Measurements from ENCODE around the gene AMBRA1. TPM values are rescaled to one million over a fixed set of nuclear protein-coding genes. Genes with fewer than 3 reads are reported as not detected.
"Not testable (repeated sequence)": the region's sequence is repeated elsewhere in the genome, so short reads cannot be mapped to it uniquely, and the experiment has no call there.

AMBRA1 gene
- polyA plus RNA-seq, 10 donors, result 10.4 to 14.6 (median 11.8) TPM

DNA sequence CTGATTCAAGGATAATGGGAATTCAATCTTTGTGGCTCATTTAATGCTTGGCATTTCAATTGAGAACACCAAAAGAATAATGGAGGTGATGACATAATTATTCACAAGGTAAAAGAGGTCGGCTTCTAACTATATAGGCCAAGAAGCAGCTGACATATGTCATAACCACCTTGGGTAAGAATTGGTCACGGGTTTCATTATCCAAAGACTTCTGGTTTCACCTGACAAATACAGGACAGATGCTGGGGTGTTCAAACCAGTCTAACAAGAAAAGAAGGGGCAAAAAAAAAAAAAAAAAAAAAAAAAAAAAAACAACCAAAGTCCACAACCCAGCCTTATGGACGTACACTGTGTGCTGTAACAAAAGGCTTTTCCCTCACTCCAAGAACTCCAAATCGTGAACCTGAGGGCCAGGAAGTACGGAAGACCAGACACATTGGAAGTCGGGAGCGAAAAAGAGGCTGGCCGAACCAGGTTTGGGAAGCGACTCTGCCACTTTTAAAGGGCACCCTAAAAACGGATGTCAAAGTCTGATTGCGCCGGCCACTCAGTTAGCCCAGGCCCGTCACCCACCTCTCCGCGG, 22.8 kb upstream of the AMBRA1 start:
- DNase-seq, result no peak

DNA sequence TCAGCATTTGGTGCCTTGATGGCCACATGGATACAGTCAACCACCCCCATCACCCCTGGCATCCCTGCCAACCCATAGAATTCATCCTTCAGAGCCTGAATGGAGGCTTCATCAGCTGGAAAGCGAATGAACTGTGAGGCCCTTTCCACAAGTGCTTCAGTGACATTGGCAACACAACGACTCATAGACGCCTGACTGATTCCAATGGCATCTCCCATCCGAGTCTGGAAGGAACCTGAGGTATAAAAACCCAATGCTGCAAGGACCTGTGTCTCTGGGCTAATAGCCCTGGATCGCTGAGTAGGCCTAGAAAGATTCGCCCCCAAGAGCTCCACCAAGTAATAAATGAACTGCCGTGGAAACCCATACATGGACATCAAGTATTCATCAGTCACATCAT, 21.9 kb upstream of the AMBRA1 start:
- no peak for DNase-seq

DNA sequence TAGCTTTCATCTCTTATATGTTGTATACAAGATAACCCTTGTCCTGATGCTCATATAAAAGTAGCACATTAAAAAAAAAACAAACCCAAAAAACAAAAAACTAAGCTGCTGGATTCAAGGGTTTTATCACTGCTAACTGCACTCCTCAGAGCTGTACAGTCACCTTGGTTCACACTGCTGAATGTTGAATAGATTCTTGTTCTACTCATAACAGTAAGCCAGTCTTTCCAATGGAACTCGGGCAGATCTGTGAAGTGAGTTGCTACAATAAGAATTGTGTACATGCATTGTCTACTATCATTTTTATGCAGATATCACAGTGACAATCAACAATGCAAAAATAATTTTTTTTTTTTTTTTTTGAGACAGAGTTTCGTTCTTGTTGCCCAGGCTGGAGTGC, 18.5 kb upstream of the AMBRA1 start:
- DNase-seq, result no peak

DNA sequence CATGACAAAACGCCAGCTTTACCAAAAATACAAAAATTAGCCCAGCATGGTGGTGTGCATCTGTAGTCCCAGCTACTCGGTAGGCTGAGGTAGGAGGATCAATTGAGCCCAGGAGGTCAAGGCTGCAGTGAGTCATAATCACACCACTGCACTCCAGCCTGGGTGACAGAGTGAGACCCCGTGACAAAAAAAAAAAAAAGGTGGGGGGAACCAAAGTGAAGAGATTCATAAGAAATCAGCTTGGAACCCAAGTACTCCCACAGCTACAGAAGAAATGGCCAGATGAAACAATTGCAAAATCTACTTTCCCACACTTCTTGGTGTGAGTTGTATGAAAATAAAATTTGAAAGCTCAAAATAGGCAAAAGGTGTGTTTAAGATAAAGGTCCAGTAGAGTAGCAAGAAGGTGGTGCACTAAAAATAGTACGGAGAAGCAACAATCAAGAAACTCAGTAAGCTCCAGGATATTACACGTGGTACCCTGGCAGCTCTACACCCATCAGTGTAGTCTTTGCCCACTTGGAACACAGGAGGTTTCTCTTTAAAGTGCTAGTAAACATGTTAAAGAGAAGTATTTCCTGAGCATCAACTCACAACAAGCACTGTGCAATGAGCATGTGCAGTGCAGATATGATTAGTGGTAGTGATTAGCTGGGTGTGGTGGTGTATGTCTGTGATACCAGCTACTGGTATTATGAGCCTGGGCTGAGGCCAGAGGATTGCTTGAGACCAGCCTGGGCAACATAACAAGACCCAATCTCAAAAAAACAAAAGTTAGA, 17.9 kb upstream of the AMBRA1 start:
- no peak for DNase-seq

DNA sequence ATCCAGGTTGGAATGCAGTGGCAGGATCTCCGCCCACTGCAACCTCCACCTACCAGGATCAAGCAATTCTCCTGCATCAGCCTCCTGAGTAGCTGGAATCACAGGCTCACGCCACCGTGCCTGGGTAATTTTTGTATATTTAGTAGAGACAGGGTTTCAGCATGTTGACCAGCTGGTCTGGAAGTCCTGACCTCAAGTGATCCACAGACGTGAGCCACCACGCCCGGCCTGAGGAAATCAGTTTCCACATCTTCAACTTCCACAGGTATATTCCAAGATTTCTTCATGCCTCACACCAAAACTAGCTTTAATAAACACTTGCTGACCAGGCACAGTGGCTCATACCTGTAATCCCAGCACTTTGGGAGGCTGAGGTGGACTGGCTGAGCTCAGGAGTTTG, 15.6 kb upstream of the AMBRA1 start:
- DNase-seq, result no peak

DNA sequence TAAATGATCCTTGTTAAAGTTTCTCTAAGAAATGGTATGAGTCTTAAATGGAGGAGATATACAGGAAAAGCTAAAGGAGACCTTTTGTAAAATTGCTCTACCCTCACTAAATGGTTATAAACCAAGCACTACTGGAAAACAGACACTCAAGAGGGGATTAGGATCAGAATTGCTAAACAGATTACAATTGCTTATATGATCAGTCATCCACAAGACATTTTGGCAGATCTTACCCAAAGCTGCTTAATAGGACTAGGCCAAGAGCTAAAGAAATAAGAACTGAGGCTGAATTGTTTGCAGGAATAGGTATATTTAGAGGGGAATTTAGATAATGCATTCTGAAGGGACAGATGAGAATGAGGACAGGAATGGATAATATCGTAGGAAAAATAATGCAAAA, 13.7 kb upstream of the AMBRA1 start:
- DNase-seq, result no peak

DNA sequence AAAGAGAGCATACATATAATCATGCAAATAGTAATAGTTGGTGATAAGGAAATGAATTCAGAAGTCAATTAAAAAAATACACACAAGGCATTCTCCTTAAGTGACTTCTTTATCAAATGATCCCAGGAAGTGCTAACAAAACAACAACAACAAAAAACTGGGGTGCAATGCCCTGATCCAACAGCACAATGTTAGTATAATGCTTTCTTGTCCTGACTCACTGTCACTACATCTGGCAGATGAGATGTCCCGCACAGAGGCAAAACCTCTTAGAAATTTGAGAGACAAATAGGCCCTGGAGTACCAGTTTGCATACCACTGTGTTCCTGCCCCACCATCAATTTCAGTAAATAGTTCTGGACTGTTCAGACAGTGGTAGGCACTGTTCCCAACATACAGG, 11.0 kb upstream of the AMBRA1 start:
- no peak for DNase-seq

DNA sequence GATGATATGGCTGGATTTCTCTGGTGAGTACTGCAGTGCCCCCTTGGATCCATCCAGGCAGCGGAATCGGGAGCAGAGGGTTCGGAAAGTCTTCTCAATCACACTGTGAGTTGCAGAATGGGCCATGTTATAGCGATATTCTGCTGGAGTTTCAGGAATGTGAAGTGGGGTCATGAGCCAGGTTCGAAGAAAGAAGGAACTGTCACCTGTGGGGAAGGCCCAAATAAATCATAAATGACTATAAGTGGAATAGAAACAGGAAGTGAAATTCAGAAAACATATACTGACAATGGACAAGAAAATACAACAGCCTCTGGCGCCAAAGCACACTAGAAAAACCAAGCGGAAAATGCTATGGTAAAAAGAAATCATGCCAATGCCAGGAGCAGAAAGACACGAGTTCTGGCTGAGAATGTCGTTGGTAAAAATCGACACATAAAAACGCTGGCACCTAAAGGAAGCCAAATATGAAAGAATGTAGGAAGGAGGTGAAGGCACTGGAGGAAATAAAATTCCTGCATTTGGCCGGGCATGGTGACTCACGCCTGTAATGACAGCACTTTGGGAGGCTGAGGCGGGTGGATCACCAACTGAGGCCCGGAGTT, 10.0 kb upstream of the AMBRA1 start:
- no peak for DNase-seq

DNA sequence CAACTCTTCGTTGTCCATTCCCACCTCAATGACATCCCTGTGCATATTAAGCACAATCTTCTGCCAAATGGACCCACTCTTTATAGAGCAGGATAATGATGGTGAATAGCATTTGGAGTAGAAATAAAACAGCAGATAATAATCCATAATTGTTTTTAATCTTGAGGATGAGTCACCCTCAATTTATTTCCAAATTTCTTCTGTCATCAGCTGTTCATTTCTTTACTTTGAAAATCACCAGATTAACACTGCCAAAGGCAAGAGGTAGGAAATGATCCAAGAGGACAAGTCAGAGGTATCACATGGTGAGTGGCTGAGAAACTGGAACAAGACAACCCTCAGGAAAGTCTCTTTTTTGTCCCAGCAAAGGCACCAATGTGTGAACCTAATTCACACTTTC, 7.3 kb upstream of the AMBRA1 start:
- DNase-seq, result no peak

DNA sequence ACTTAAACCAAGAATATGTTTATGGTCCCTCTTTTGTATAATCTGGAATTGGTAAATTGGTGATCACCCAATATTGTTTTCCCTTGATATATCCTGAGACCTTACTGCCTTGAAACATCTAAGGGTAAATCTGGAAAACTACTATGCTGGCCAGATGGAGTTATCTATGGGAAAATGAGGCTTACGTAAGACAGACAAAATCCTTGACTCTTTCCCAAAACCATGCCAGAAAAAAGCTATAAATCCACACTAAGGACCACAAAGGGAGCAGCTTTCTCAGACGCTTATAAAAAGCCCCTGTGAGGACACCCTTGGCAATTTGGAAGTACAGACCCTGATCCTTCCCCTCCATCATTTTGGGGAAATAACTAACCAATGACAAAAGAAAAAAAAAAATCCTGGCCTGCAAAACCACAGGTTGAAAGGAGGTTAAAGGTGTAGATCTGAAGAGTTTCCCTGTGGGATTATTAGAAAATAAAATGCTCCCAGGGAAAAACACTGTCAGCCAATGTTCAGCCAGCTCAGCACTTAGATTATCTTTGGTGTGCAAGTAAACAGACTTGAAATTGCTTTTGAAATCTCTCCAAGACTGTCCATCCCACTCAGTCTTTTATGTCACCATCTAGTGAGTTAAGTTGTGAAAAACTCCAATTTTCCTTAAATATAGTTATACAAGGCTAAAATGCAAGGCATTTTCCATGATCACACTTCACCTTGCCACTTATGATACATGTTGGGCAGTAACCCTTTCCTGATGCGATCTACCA, 6.6 kb upstream of the AMBRA1 start:
- no peak for DNase-seq

DNA sequence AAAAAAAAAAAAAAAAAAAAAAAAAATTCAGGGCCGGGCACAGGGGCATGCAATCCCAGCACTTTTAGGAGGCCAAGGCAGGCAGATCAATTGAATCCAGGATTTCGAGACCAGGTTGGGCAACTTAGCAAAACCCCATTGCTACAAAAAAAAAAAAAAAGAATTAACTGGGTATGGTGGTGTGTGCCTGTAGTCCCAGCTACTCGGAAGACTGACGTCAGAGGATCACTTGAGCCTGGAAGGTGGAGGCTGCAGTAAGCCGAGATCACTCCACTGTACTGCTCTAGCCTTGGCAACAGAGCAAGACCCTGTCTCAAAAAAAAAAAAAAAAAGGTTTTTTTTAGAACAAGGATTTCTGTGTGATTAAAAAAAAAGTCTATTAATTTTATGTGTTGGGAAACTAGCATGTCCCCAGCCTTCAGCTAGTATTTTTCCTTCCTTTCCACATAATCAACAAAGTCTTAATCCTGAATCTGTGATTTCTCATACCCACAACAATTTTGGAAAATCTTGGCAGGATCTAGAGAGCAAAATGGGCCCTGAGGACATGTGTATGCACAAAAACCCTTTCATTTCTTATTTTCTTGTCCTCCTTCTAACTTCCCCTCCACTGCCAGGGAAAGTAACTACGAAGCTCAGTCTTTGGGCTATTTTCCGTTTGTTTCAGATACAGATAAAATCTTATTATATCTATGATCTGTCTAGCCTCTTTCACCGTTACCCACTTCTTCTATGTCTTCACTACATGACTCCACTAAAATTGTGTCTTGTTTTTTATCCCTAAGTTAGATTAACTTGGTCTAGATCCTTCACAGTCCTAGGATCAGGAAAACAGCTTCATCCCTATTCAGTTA, 5.7 kb upstream of the AMBRA1 start:
- no peak for DNase-seq

DNA sequence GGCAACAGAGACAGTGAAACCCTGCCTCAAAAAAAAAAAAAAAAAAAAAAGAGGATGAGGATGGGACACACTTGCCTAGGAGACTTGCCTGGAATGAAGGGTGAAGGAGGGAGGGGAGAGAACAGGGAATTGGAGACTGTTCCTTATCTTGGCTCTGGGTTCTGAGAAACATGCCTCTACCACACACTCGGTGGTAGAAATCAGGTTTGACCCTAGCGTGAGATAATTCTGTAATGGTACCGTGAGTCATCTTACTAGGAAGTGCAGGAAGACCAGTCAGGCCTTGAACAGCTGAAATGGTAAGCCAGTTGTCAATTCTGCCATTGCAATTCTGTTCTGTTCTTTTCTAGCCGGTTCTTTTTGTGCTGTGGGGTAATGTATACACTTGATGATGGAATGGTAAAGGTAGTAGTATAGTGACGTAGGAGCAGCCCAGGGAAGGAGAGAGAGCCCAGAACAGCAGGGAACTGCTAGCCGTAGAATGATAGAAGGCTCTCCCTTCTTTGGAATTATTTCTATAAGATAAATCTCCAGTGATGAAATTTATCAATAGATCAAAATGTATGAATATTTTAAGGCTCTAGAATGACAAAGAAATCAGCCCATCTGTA, 3.9 kb upstream of the AMBRA1 start:
- no peak for DNase-seq

DNA sequence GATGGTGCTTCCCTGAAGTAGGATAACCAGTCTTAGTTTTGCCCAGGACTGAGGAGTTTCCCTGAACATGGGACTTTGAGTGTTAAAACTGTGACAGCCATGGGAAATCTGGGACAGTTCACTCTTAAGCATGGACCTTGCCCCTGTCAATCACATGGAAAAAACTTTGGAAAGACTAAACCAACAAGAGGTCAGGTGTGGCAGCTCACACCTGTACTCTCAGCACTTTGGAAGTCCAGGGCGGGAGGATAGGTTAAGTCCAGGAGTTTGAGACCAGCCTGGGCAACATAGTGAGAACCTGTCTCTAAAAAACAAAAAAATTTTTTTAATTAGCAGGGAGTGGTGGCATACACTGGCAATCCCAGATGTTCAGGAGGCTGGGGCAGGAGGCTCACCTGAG, 3.3 kb upstream of the AMBRA1 start:
- no peak for DNase-seq

DNA sequence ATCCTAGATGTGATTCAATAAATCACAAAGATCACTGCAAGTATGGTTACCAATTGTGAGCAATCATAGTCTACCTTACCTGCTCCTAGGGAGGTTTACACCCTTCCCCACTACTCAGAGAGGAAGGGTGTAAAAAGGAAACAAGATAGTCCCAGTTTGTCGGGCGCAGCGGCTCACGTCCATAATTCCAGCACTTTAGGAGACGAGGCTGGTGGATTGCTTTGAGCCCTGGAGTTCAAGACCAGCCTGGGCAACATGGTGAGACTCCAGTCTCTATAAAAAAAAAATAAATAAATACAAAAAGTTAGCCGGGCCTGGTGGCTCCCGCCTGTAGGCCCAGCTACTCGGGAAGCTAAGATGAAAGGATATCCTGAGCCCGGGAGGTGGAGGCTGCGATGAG, 962 bp upstream of the AMBRA1 start:
- no peak for DNase-seq

DNA sequence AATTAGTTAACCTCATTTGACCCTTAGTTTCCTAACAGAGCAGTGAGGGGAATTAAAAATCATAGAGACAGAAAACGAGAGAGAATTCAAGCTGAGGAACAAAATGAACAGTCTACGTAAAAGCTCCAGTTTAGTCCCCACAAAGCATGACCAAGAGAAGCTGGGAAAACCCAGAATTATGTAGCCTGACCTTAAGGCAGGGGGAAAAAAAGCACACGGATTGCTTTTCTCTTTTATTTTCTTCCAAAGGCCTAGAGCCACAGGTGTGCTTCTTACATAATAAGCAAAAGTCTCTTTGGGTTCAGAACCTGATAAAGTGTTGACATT, 514 bp upstream of the AMBRA1 start:
- DNase-seq, result no peak

DNA sequence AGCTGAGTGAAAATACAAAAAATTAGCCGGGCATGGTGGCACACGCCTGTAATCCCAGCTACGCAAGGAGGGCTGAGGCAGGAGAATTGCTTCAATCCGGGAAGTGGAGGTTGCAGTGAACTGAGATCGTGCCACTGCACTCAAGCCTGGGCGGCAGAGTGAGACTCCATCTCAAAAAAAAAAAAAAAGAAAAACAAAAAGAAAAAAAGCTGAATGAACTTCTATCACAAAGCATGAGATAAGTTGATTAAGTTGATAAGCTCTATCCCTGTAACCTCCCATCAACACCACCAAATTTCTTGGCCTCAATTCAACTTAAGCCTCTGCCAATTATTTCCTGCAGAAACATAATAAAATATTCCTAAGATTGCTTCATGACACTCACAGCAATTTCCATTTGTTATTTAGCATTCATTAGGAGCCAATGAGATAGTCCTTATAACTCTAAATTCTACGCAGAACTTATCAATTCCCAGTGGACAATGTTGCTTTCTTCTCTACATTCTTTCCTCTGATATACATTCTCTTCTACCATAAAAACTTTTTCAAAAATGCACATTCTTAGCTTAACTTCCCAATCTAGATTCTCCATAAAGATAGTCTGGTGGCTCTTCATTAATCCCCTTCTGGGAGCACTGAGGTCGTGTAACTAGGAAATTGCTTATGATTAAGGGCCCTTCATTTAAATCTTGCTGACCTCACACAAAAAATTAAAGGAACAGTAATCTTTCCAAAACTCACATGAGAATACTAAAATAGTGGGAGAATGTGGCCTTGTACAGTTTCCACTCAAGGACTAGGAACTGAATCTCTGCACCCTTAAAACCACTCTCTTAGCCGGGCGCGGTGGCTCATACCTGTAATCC, 2.9 kb downstream of the AMBRA1 start:
- no peak for DNase-seq

DNA sequence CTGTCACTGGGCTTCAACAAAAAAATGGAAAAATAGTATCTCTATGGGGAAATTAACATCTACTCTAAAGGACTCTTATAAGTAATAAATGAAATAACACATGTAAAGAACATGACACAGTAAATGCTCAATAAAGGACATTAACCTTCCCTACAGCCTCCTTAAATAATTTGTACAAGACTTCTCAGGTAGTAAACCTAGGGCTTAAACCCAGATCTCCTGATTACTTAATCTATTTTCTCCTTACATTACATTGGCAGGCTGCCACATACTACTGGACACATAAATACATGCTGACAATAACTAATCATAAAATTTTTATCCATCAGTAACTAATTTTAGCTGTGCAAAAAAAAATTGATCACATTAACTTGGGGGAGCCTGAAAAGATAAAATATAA, 4.9 kb downstream of the AMBRA1 start:
- no peak for DNase-seq

DNA sequence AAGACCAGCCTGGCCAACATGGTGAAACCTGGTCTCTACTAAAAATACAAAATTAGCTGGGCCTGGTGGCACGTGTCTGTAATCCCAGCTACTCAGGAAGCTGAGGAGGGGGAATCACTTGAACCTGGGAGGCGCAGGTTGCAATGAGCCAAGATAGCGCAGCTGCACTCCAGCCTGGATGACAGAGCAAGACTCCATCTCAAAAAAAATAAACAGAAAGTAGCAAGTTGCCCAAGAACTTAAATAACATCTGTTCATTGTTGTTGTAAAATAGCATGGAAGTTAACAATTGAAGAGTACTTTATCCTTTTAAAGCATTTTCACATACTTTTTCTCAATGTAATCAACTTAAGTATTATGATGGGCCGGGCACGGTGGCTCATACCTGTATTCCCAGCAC, 5.7 kb downstream of the AMBRA1 start:
- DNase-seq, result no peak

DNA sequence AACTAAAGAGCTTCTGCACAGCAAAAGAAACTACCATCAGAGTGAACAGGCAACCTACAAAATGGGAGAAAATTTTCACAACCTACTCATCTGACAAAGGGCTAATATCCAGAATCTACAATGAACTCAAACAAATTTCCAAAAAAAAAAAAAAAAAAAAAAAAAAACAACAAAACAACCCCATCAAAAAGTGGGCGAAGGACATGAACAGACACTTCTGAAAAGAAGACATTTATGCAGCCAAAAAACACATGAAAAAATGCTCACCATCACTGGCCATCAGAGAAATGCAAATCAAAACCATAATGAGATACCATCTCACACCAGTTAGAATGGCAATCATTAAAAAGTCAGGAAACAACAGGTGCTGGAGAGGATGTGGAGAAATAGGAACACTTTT, 10.3 kb downstream of the AMBRA1 start:
- DNase-seq, result not testable (repeated sequence)

DNA sequence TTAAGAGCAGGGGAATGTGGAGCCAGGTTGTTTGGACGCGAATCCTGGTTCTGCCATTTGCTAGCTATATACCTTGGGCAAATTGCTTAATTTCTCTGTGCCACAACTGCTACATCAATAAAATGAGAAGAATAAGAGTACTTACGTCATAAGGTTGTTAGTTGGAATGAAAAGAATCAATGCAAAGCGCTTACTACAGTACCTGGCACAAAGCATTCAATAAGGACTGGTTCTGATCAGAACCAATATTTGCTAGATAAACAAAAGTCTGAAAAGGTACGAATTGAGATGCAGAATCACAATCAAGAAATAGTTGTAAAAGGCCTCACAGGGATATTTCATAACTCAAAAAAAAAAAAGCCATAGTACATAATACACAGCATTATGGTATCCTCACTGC, 11.2 kb downstream of the AMBRA1 start:
- no peak for DNase-seq

DNA sequence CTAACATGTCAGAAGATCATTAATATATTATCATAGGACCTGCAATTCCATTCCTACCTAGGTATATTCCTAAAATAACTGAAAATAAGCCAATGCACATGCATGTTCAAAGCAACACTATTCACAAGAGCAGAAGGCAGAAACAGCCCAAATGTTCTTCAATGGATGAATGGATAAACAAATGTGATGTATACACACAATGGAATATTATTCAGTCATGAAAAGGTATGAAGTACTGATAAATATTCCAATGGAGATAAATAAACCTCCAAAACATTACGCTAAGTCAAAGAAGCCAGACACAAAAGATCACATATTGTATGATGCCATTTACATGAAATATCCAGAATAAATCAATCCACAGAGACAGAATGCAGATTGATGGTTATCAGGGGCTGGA, 16.8 kb downstream of the AMBRA1 start:
- DNase-seq, result no peak
